Spleen (tissue), 11 donors: ENCODE measurements around the gene GPRIN2. TPM values are rescaled to one million over a fixed set of nuclear protein-coding genes. Genes with fewer than 3 reads are reported as not detected.

ENCODE experiments used
- DNase-seq: peaks from one replicate; pipeline ENCODE4 v3.0.0-alpha.2; 2020
- H3K27ac ChIP-seq, 8 donors: fragments of 200-600 bp; sonication (generic) in 7 of 8; 1 replicate in 4 of 8; 2 replicates in 4 of 8; pipeline versions ENCODE4 v1.5.0 to v1.8.0; 2016 to 2021; ENCODE audit warnings: inconsistent platforms in 4 of 8, mild to moderate bottlenecking in 4 of 8, moderate library complexity in 1 of 8
- H3K27me3 ChIP-seq, 7 donors: fragments of 200-600 bp; sonication (generic) in 6 of 7; replicated peaks in 1 of 7; 1 replicate in 4 of 7; 2 replicates in 3 of 7; pipeline versions ENCODE4 v1.5.0 to v1.8.0; 2016 to 2021; ENCODE audit warnings: inconsistent platforms in 3 of 7, mild to moderate bottlenecking in 1 of 7
- H3K36me3 ChIP-seq, 6 donors: fragments of 200-600 bp; sonication (generic) in 5 of 6; 1 replicate in 4 of 6; 2 replicates in 2 of 6; pipeline versions ENCODE4 v1.5.0 to v1.8.0; 2016 to 2021; ENCODE audit warnings: inconsistent platforms in 2 of 6
- H3K4me1 ChIP-seq, 6 donors: fragments of 200-600 bp; sonication (generic) in 5 of 6; 1 replicate in 3 of 6; 2 replicates in 3 of 6; pipeline versions ENCODE4 v1.5.0 to v1.8.0; 2016 to 2021; ENCODE audit warnings: inconsistent platforms in 3 of 6
- H3K4me3 ChIP-seq, 8 donors: fragments of 200-600 bp; sonication (generic) in 7 of 8; 1 replicate in 4 of 8; 2 replicates in 4 of 8; pipeline versions ENCODE4 v1.5.0 to v1.8.0; 2016 to 2021; ENCODE audit warnings: inconsistent platforms in 4 of 8, mild to moderate bottlenecking in 4 of 8, moderate library complexity in 2 of 8
- H3K9me3 ChIP-seq, 8 donors: fragments of 200-600 bp; sonication (generic) in 7 of 8; 1 replicate in 4 of 8; 2 replicates in 4 of 8; pipeline versions ENCODE4 v1.5.0 to v1.8.0; 2016 to 2021; ENCODE audit warnings: inconsistent platforms in 4 of 8
- CTCF ChIP-seq, 11 experiments: fragments of 200-600 bp in 7 of 11; fragments of 450-650 bp in 4 of 11; sonication (generic) in 4 of 11; IDR thresholded peaks in 8 of 11; conservative IDR thresholded peaks in 3 of 11; 1 replicate in 7 of 11; 2 replicates in 4 of 11; pipeline versions ENCODE4 v1.4.0 to v1.8.0; 2016 to 2021; ENCODE audit warnings: antibody characterized with exemption in 11 of 11, inconsistent platforms in 4 of 11, mild to moderate bottlenecking in 1 of 11
- POLR2A ChIP-seq, 3 donors: fragments of 450-650 bp; IDR thresholded peaks; one replicate each; pipeline ENCODE4 v1.5.1; 2017; ENCODE audit warnings: antibody characterized with exemption in 3 of 3, mild to moderate bottlenecking in 1 of 3
- POLR2AphosphoS5 ChIP-seq, 3 donors: sonication (generic); formaldehyde crosslinking; IDR thresholded peaks; one replicate each; pipeline ENCODE4 v1.5.1; 2017; ENCODE audit warnings: antibody characterized with exemption in 3 of 3
- WGBS, 5 donors: extraction: QIAGEN DNeasy Blood & Tissue Kit in 3 of 5; methylation state at CpG; one replicate each; pipeline versions ENCODE4 v1.1.5 to v1.1.7; 2013 to 2018; 5-methylcytosine and 5-hydroxymethylcytosine counted together
- intact Hi-C: fragments of 100-400 bp; cut with DNase I; formaldehyde crosslinking; loops from one replicate; pipeline ENCODE4 v1.15.0; 2023; ENCODE audit warnings: low total_unique reads
- polyA plus RNA-seq, 3 donors: library from polyadenylated mRNA; stranded (reverse); fragments of 200-250 nt; gene quantifications; one replicate each; pipeline ENCODE4 v1.2.1, GENCODE V29; 2013
- total RNA-seq, 7 donors: library from RNA; depleted of rRNA in 3 of 7; stranded (reverse); fragments of >200 nt in 3 of 7; fragmentation: NEBNext Ultra II Directional in 4 of 7; extraction: Animal tissue kit (Norgen Biotek cat#: 25700) in 4 of 7; gene quantifications; one replicate each; pipeline versions ENCODE4 v1.1.0 to v1.2.1, GENCODE V29; 2016 to 2021
- donor health status: healthy with polysubstance abuse.
- donor health status: DM: no; HTN: no; CAD: no; lungs with moderate emphysema.
- donor health status: DM: no; HTN: no; CAD: no.
- donor health status: Bipolar disorder and iron deficiency.
- donor health status: healthy.
- donor health status: DM: no; HTN: no; CAD: no.
- donor health status: DM: yes; HTN: yes; CAD: no.

GPRIN2 gene
- total and polyA plus RNA-seq, 10 donors: not detected

GRCh38 chr10:46548498-46549090, 7.9 kb downstream of the GPRIN2 start:
- Histone ChIP-seq H3K27me3 (peaks cover 0 to 21% (median 0%) of the 10 kb centered on the region in 7 donors), H3K27ac (no peak overlapping the region), H3K4me3 (no peak overlapping the region), H3K36me3 (no peaks in the 10 kb centered on the region), H3K9me3 (no peaks in the 10 kb centered on the region), H3K4me1 (no peaks in the 10 kb centered on the region)
- WGBS, 5 donors: 65 to 86% (median 73%) methylated on average over 7 of the region's 7 CpGs
- intact Hi-C loops: no loop called here
- TF ChIP-seq CTCF (IDR thresholded peaks at IDR 0.05 in 8 of 11, conservative IDR thresholded peaks at IDR 0.05 in 3 of 11) (no peak), POLR2A (IDR thresholded peaks at IDR 0.05) (no peak), POLR2AphosphoS5 (IDR thresholded peaks at IDR 0.05) (no peak)
- DNase-seq: peak; percentile 78

GRCh38 chr10:46547541-46548497, 8.6 kb downstream of the GPRIN2 start:
- Histone ChIP-seq H3K27me3 (peaks cover 0 to 21% (median 0%) of the 10 kb centered on the region in 7 donors), H3K36me3 (no peaks in the 10 kb centered on the region), H3K4me1 (no peaks in the 10 kb centered on the region), H3K9me3 (no peaks in the 10 kb centered on the region), H3K27ac (no peak overlapping the region), H3K4me3 (no peak overlapping the region)
- WGBS, 5 donors: 66 to 73% (median 70%) methylated on average over 11 of the region's 11 CpGs
- DNase-seq: peak; percentile 70
- intact Hi-C loops: no loop called here
- TF ChIP-seq CTCF (IDR thresholded peaks at IDR 0.05 in 8 of 11, conservative IDR thresholded peaks at IDR 0.05 in 3 of 11) (no peak), POLR2AphosphoS5 (IDR thresholded peaks at IDR 0.05) (no peak), POLR2A (IDR thresholded peaks at IDR 0.05) (no peak)

GRCh38 chr10:46546591-46547540, 9.6 kb downstream of the GPRIN2 start:
- intact Hi-C loops: no loop called here
- no peaks in the 10 kb centered on the region for H3K9me3 ChIP-seq
- WGBS, 5 donors: 75 to 88% (median 83%) methylated on average over 11 of the region's 11 CpGs

More at GRCh38 chr10:46546591-46547540, 9.6 kb downstream of the GPRIN2 start:
- no peak overlapping the region for H3K27ac ChIP-seq
- no peaks in the 10 kb centered on the region for H3K36me3 ChIP-seq
- DNase-seq: peak; percentile 73
- TF ChIP-seq POLR2A (IDR thresholded peaks at IDR 0.05): no peak
- no peak for TF ChIP-seq CTCF (IDR thresholded peaks at IDR 0.05 in 8 of 11, conservative IDR thresholded peaks at IDR 0.05 in 3 of 11)
- no peaks in the 10 kb centered on the region for H3K4me1 ChIP-seq
- peaks cover 0 to 30% (median 2%) of the 10 kb centered on the region in 7 donors for H3K27me3 ChIP-seq
- H3K4me3 ChIP-seq: no peak overlapping the region
